K562 (cell line): ENCODE data around the gene ANKRD13A. TPM values are rescaled to one million over a fixed set of nuclear protein-coding genes. Genes with fewer than 3 reads are reported as not detected.
A peak's percentile ranks its signal among the peaks of the same experiment; 100 is the strongest.

Experiments used
- CREB1 ChIP-seq, 2 experiments: sonication (generic) in 1 of 2; formaldehyde crosslinking in 1 of 2; IDR thresholded peaks; 2 replicates each; pipeline versions ENCODE4 v1.6.1 to v1.8.0; 2012 to 2022; ENCODE audit warnings: inconsistent platforms in 1 of 2, mild to moderate bottlenecking in 1 of 2, missing genetic modification reagents in 1 of 2, moderate library complexity in 1 of 2
- ETV5 ChIP-seq: sonication (generic); formaldehyde crosslinking; IDR thresholded peaks from 2 replicates; pipeline ENCODE4 v1.4.0; 2020; ENCODE audit warnings: low read depth, mild to moderate bottlenecking, missing genetic modification reagents
- FOXJ2 ChIP-seq: fragments of 200-800 bp; sonication (Bioruptor generic); IDR thresholded peaks from 2 replicates; pipeline ENCODE4 v1.6.1; 2016; ENCODE audit warnings: missing genetic modification characterization, missing compliant biosample characterization
- HCFC1 ChIP-seq: IDR thresholded peaks from 2 replicates; pipeline ENCODE4 v1.6.1; 2012; ENCODE audit warnings: low read depth, low read length, improper control_type of control experiment
- HNRNPLL ChIP-seq: fragments of 200-400 bp; formaldehyde crosslinking; IDR thresholded peaks from 2 replicates; pipeline ENCODE4 v1.6.1; 2017; ENCODE audit warnings: low read length, low read depth, mild to moderate bottlenecking; ENCODE audit not compliant: poor library complexity, severe bottlenecking
- LEF1 ChIP-seq: fragments of 450-650 bp; IDR thresholded peaks from 2 replicates; pipeline ENCODE4 v1.6.1; 2016; ENCODE audit warnings: mild to moderate bottlenecking
- MAZ ChIP-seq, 2 experiments: fragments of 450-650 bp in 1 of 2; sonication (generic) in 1 of 2; formaldehyde crosslinking; IDR thresholded peaks in 1 of 2; conservative IDR thresholded peaks in 1 of 2; 2 replicates each; pipeline versions ENCODE4 v1.4.0 to v1.5.0; 2020; ENCODE audit warnings: mild to moderate bottlenecking in 1 of 2, missing genetic modification reagents in 1 of 2
- MLX ChIP-seq, 2 experiments: fragments of 450-650 bp in 1 of 2; sonication (generic) in 1 of 2; formaldehyde crosslinking; conservative IDR thresholded peaks; 2 replicates each; pipeline versions ENCODE4 v1.4.0 to v1.8.1; 2020 to 2022; ENCODE audit warnings: mild to moderate bottlenecking in 1 of 2, missing genetic modification reagents in 1 of 2
- NEUROD1 ChIP-seq: fragments of 150-350 bp; IDR thresholded peaks from 2 replicates; pipeline ENCODE4 v1.6.1; 2014; ENCODE audit warnings: borderline replicate concordance, low read length, low read depth; ENCODE audit not compliant: partially characterized antibody
- RNF2 ChIP-seq: sonication (generic); IDR thresholded peaks from 2 replicates; pipeline ENCODE4 v1.6.1; 2016
- SOX6 ChIP-seq: fragments of 450-650 bp; IDR thresholded peaks from 2 replicates; pipeline ENCODE4 v1.6.1; 2014; ENCODE audit warnings: mild to moderate bottlenecking
- TEAD4 ChIP-seq, 2 experiments: sonication (generic) in 1 of 2; formaldehyde crosslinking in 1 of 2; IDR thresholded peaks; 2 replicates each; pipeline versions ENCODE4 v1.6.1 to v1.8.0; 2012 to 2022; ENCODE audit warnings: borderline replicate concordance in 1 of 2, inconsistent platforms in 1 of 2, low read length in 1 of 2, mild to moderate bottlenecking in 1 of 2, missing genetic modification reagents in 1 of 2
- U2AF2 ChIP-seq: fragments of 200-400 bp; formaldehyde crosslinking; optimal IDR thresholded peaks from 2 replicates; pipeline ENCODE3; 2017; ENCODE audit warnings: low read depth, mild to moderate bottlenecking, low read length
- ZNF197 ChIP-seq: fragments of 200-800 bp; sonication (Bioruptor generic); IDR thresholded peaks from 2 replicates; pipeline ENCODE4 v1.6.1; 2016; ENCODE audit warnings: low read depth, missing genetic modification characterization, missing compliant biosample characterization
- ZNF263 ChIP-seq: sonication (generic); formaldehyde crosslinking; IDR thresholded peaks from 2 replicates; pipeline ENCODE4 v1.8.0; 2022; ENCODE audit warnings: mild to moderate bottlenecking, missing genetic modification reagents, borderline replicate concordance
- polyA plus RNA-seq, 8 experiments: library from polyadenylated mRNA; depleted of rRNA in 4 of 8; stranded (reverse) in 5 of 8; unstranded in 3 of 8; fragments of >200 nt; fragmentation: Nextera tagmentation in 2 of 8; fragmentation: Illumina TruSeq in 1 of 8; extraction: Ambion mirVana in 2 of 8; extraction: Trizol in 1 of 8; gene quantifications; 2 replicates each; pipeline versions ENCODE4 v1.2.1 to v1.2.3, GENCODE V29; 2011 to 2014; ENCODE audit warnings: inconsistent platforms in 1 of 8, missing spikeins in 1 of 8
- total RNA-seq, 7 experiments: library from RNA; depleted of rRNA in 6 of 7; stranded (reverse); fragments of >200 nt in 6 of 7; fragmentation: Illumina TruSeq in 2 of 7; extraction: Trizol in 2 of 7; gene quantifications; 2 replicates each; pipeline versions ENCODE4 v1.2.1 to v1.2.3, GENCODE V29; 2011 to 2021; ENCODE audit warnings: low replicate concordance in 1 of 7
- TF ChIP-seq, protein P1 (sequence below), 2 experiments: IDR thresholded peaks in 1 of 2; conservative IDR thresholded peaks in 1 of 2; 2 replicates each; pipeline ENCODE4 v1.6.1; 2016; ENCODE audit warnings: low read depth in 2 of 2, mild to moderate bottlenecking in 1 of 2, missing compliant biosample characterization in 1 of 2, missing genetic modification characterization in 1 of 2, moderate library complexity in 1 of 2
- TF ChIP-seq, protein P2 (sequence below): sonication (generic); formaldehyde crosslinking; IDR thresholded peaks from 2 replicates; pipeline ENCODE4 v1.9.0; 2022; ENCODE audit warnings: mild to moderate bottlenecking, missing genetic modification reagents
- TF ChIP-seq, protein P3 (sequence below), 2 experiments: fragments of 150-350 bp in 1 of 2; IDR thresholded peaks; 2 replicates each; pipeline ENCODE4 v1.6.1; 2012 to 2016; ENCODE audit warnings: low read depth in 2 of 2, low read length in 2 of 2, mild to moderate bottlenecking in 1 of 2, moderate library complexity in 1 of 2

The ANKRD13A gene
- total and polyA plus RNA-seq, 9 of the 15 experiments (the other 6 are each of a cell fraction or from before 2014, with no cell fraction given) = 5.0 to 55.0 (median 41.5) TPM

GRCh38 chr12:110048242-110049027 lies 49.2 kb downstream of the ANKRD13A start, which contains the start of gene C12orf76 (continued):
- TF ChIP-seq, protein P1, sequence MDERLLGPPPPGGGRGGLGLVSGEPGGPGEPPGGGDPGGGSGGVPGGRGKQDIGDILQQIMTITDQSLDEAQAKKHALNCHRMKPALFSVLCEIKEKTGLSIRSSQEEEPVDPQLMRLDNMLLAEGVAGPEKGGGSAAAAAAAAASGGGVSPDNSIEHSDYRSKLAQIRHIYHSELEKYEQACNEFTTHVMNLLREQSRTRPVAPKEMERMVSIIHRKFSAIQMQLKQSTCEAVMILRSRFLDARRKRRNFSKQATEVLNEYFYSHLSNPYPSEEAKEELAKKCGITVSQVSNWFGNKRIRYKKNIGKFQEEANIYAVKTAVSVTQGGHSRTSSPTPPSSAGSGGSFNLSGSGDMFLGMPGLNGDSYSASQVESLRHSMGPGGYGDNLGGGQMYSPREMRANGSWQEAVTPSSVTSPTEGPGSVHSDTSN (CRISPR knock-in tag; IDR thresholded peaks at IDR 0.05; ENCODE audit: low read depth) = no peak
- TF ChIP-seq, protein P1 (tag; conservative IDR thresholded peaks at IDR 0.05; ENCODE audit: low read depth) = no peak
- TF ChIP-seq, protein P2, sequence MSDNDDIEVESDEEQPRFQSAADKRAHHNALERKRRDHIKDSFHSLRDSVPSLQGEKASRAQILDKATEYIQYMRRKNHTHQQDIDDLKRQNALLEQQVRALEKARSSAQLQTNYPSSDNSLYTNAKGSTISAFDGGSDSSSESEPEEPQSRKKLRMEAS (CRISPR knock-in tag) = peak; percentile 50
- peak; percentile 82 for TF ChIP-seq NEUROD1
- TF ChIP-seq, protein P3, sequence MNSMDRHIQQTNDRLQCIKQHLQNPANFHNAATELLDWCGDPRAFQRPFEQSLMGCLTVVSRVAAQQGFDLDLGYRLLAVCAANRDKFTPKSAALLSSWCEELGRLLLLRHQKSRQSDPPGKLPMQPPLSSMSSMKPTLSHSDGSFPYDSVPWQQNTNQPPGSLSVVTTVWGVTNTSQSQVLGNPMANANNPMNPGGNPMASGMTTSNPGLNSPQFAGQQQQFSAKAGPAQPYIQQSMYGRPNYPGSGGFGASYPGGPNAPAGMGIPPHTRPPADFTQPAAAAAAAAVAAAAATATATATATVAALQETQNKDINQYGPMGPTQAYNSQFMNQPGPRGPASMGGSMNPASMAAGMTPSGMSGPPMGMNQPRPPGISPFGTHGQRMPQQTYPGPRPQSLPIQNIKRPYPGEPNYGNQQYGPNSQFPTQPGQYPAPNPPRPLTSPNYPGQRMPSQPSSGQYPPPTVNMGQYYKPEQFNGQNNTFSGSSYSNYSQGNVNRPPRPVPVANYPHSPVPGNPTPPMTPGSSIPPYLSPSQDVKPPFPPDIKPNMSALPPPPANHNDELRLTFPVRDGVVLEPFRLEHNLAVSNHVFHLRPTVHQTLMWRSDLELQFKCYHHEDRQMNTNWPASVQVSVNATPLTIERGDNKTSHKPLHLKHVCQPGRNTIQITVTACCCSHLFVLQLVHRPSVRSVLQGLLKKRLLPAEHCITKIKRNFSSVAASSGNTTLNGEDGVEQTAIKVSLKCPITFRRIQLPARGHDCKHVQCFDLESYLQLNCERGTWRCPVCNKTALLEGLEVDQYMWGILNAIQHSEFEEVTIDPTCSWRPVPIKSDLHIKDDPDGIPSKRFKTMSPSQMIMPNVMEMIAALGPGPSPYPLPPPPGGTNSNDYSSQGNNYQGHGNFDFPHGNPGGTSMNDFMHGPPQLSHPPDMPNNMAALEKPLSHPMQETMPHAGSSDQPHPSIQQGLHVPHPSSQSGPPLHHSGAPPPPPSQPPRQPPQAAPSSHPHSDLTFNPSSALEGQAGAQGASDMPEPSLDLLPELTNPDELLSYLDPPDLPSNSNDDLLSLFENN (IDR thresholded peaks at IDR 0.05; ENCODE audit: low read depth in 2 of 2, low read length in 2 of 2) = peak in 1 of 2 experiments; percentile 71; a peak in 1 of 4 replicates
- TF ChIP-seq ZNF197 = 0 out of 2 replicates have a peak, but pooled peaks have one; percentile 42
- peak; percentile 25; the same call in 1 of the 2 replicates for TF ChIP-seq ZNF263 (CRISPR knock-in tag)
- TF ChIP-seq SOX6 = peak; percentile 73
- peak; percentile 75 to 85 for TF ChIP-seq MAZ (CRISPR knock-in tag; conservative IDR thresholded peaks at IDR 0.05 in 1 of 2, IDR thresholded peaks at IDR 0.05 in 1 of 2)
- peak; percentile 80; the same call in 1 of the 2 replicates for TF ChIP-seq ETV5 (CRISPR knock-in tag)
- peak; percentile 62; the same call in 1 of the 2 replicates for TF ChIP-seq LEF1
- TF ChIP-seq HNRNPLL = peak; percentile 66
- no peak for TF ChIP-seq MLX (CRISPR knock-in tag; conservative IDR thresholded peaks at IDR 0.05)
- peak; percentile 76; the same call in 1 of the 2 replicates for TF ChIP-seq CREB1 (IDR thresholded peaks at IDR 0.05)
- TF ChIP-seq CREB1 (CRISPR knock-in tag; IDR thresholded peaks at IDR 0.05) = peak; percentile 75
- peak; percentile 76 for TF ChIP-seq FOXJ2 (tag)
- no peak for TF ChIP-seq U2AF2
- peak; percentile 65 for TF ChIP-seq RNF2
- peak; percentile 42; the same call in 1 of the 2 replicates for TF ChIP-seq TEAD4 (IDR thresholded peaks at IDR 0.05; ENCODE audit: low read length)
- no peak for TF ChIP-seq TEAD4 (CRISPR knock-in tag; IDR thresholded peaks at IDR 0.05; ENCODE audit: borderline replicate concordance)
- TF ChIP-seq HCFC1 = peak; percentile 88
